Naive thymus-derived CD4-positive, alpha-beta T cell (primary cell): ENCODE measurements around the gene CNTN6. TPM values are rescaled to one million over a fixed set of nuclear protein-coding genes. Genes with fewer than 3 reads are reported as not detected.

Experiments
- ATAC-seq: fragments of 150-1000 bp; cut with Tn5 transposase; 2 replicates; pipeline ENCODE4 v1.10.0; 2021; ENCODE audit warnings: mild to moderate bottlenecking, moderate library complexity
- CTCF ChIA-PET: fragments of 350-600 bp; sonication (Branson Sonifier 250); formaldehyde crosslinking; loops from one replicate; lab custom pipeline; 2021; ENCODE audit warnings: antibody characterized with exemption; lab: Charles Lee
- POLR2A ChIA-PET: fragments of 350-600 bp; sonication (Branson Sonifier 250); formaldehyde crosslinking; loops from one replicate; lab custom pipeline; 2021; ENCODE audit warnings: antibody characterized with exemption, inconsistent platforms; lab: Charles Lee
- DNase-seq, 9 donors: peaks; one replicate each; pipeline versions ENCODE4 v3.0.0 to v3.0.0-alpha.2; 2020 to 2022; ENCODE audit warnings: mixed read lengths in 1 of 9
- H3K27ac ChIP-seq: one replicate; pipeline ENCODE4 v1.7.0; 2013; ENCODE audit warnings: mild to moderate bottlenecking, low read depth, low read length, moderate library complexity
- H3K27me3 ChIP-seq, 2 donors: one replicate each; pipeline ENCODE4 v1.7.0; 2013; ENCODE audit warnings: low read length in 2 of 2, mild to moderate bottlenecking in 2 of 2, moderate library complexity in 2 of 2; ENCODE audit not compliant: control insufficient read depth in 2 of 2, insufficient read depth in 2 of 2
- H3K36me3 ChIP-seq, 3 experiments: 1 replicate in 2 of 3; 2 replicates in 1 of 3; pipeline ENCODE4 v1.7.0; 2013; ENCODE audit warnings: low read length in 3 of 3, mild to moderate bottlenecking in 3 of 3, moderate library complexity in 1 of 3; ENCODE audit not compliant: insufficient read depth in 3 of 3, control insufficient read depth in 2 of 3
- H3K4me1 ChIP-seq, 2 donors: one replicate each; pipeline ENCODE4 v1.7.0; 2013; ENCODE audit warnings: low read length in 2 of 2, mild to moderate bottlenecking in 2 of 2, moderate library complexity in 1 of 2; ENCODE audit not compliant: control insufficient read depth in 2 of 2, insufficient read depth in 2 of 2
- H3K4me3 ChIP-seq: 2 replicates; pipeline ENCODE4 v1.7.0; 2013; ENCODE audit warnings: mild to moderate bottlenecking, low read length
- H3K9me3 ChIP-seq, 3 experiments: 1 replicate in 2 of 3; 2 replicates in 1 of 3; pipeline ENCODE4 v1.7.0; 2013; ENCODE audit warnings: low read length in 3 of 3; ENCODE audit not compliant: control insufficient read depth in 2 of 3
- H3K27ac Mint-ChIP-seq, 9 donors: one replicate each; pipeline ENCODE4 v1.8.0; 2020 to 2022; ENCODE audit warnings: mixed read lengths in 9 of 9, mild to moderate bottlenecking in 8 of 9, moderate library complexity in 5 of 9, inconsistent platforms in 2 of 9
- H3K27me3 Mint-ChIP-seq, 5 donors: one replicate each; pipeline ENCODE4 v1.8.0; 2021 to 2022; ENCODE audit warnings: mixed read lengths in 5 of 5, mild to moderate bottlenecking in 1 of 5
- H3K36me3 Mint-ChIP-seq, 5 donors: one replicate each; pipeline ENCODE4 v1.8.0; 2020 to 2022; ENCODE audit warnings: mixed read lengths in 5 of 5, mild to moderate bottlenecking in 3 of 5, inconsistent platforms in 1 of 5
- H3K4me1 Mint-ChIP-seq, 7 donors: one replicate each; pipeline ENCODE4 v1.8.0; 2020 to 2022; ENCODE audit warnings: mixed read lengths in 7 of 7, mild to moderate bottlenecking in 3 of 7, inconsistent platforms in 1 of 7
- H3K4me3 Mint-ChIP-seq, 10 donors: one replicate each; pipeline ENCODE4 v1.8.0; 2020 to 2022; ENCODE audit warnings: mild to moderate bottlenecking in 10 of 10, mixed read lengths in 10 of 10, moderate library complexity in 6 of 10, inconsistent platforms in 2 of 10
- H3K9me3 Mint-ChIP-seq, 11 donors: one replicate each; pipeline ENCODE4 v1.8.0; 2020 to 2022; ENCODE audit warnings: mixed read lengths in 11 of 11, mild to moderate bottlenecking in 4 of 11, inconsistent platforms in 1 of 11, moderate library complexity in 1 of 11
- intact Hi-C, 2 donors: fragments of 100-400 bp; cut with micrococcal nuclease; formaldehyde crosslinking; loops; one replicate each; pipeline ENCODE4 v1.15.1; 2023
- polyA plus RNA-seq, 2 donors: library from polyadenylated mRNA; unstranded; fragments of 300-500 nt; fragmentation: Illumina TruSeq; gene quantifications; one replicate each; pipeline ENCODE4 v1.2.3, GENCODE V29; 2021
- total RNA-seq, 6 experiments: library from RNA in 5 of 6; stranded (reverse) in 5 of 6; gene quantifications; 1 replicate in 5 of 6; 2 replicates in 1 of 6; pipeline ENCODE4 v1.2.3 and lab custom pipeline; 2021 to 2026

CNTN6 gene
- total and polyA plus RNA-seq, 7 experiments from 2014 or later = not detected

DNA sequence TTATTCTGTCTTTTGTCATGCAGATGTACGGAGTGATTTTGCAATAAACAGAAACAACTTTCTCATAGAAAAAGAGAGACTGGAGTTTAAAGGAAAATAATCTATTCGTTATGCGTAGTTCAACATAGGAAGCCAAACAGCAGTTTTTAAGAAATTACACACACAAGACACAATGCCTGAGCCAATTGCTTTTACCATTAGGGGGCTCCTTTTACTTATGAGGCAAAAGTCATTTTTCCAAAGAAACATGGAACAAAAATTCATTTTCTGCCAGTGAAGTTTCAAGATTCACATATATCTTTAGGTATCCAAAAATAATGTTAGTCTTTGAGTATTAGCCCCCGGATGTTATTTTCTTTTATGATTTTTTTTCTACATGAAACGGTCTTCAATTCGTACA lies 10.7 kb downstream of the CNTN6 start:
- Mint-ChIP-seq H3K4me1 (no peaks in the 10 kb centered on the region), H3K36me3 (no peaks in the 10 kb centered on the region)
- no peaks in the 10 kb centered on the region for H3K4me1 ChIP-seq

DNA sequence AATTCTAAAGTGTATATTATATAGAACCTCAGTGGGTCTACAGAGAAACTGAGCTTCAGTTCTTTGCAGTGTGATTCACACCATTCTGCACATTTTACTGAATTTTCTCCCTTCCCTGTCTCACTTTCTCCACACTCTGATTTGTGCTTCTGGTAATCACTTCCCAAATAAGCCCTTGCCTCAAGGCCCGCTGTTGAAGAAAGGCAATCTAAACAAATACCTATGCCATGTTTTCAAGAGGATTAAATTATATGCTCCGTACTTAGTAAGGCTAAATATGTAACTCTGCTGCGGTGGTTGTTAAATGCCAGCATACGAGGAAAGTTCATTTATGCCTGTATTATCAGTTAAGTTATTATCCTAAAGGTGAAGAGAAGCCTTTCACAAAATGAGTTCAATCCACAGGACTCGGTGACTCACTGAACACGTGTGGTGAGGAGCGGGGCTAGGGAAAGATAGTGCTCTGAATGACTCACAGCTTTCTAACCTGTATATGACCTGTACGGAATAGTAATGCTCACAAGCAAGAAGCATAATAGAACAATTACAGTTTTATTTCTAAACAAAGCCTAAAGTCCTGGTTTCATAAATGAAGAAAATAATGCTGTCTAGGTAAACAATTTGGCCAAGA lies 25.1 kb downstream of the CNTN6 start:
- no peak for ATAC-seq
- Histone ChIP-seq H3K9me3 (no peaks in the 10 kb centered on the region), H3K27me3 (no peaks in the 10 kb centered on the region), H3K27ac (no peak overlapping the region), H3K4me3 (no peak overlapping the region), H3K4me1 (no peaks in the 10 kb centered on the region), H3K36me3 (no peaks in the 10 kb centered on the region)
- intact Hi-C loops = no loop called here
- ChIA-PET CTCF (no interaction called here), POLR2A (no interaction called here)
- H3K4me3 Mint-ChIP-seq = no peak overlapping the region
- H3K36me3 Mint-ChIP-seq = no peaks in the 10 kb centered on the region
- no peaks in the 10 kb centered on the region for H3K4me1 Mint-ChIP-seq
- H3K27me3 Mint-ChIP-seq = no peaks in the 10 kb centered on the region
- H3K27ac Mint-ChIP-seq = no peak overlapping the region
- peaks cover 0 to 5% (median 2%) of the 10 kb centered on the region in 11 donors for H3K9me3 Mint-ChIP-seq
- DNase-seq = no peak

More for the DNA sequence above, 10.7 kb downstream of the CNTN6 start:
- Mint-ChIP-seq H3K9me3 (peaks cover 0 to 21% (median 2%) of the 10 kb centered on the region in 11 donors), H3K4me3 (no peak overlapping the region), H3K27ac (no peak overlapping the region), H3K27me3 (no peaks in the 10 kb centered on the region)
- ChIA-PET POLR2A (no interaction called here), CTCF (no interaction called here)
- DNase-seq = no peak
- no peaks in the 10 kb centered on the region for H3K36me3 ChIP-seq
- intact Hi-C loops = no loop called here
- H3K9me3 ChIP-seq = no peaks in the 10 kb centered on the region
- no peak overlapping the region for H3K27ac ChIP-seq
- no peak overlapping the region for H3K4me3 ChIP-seq
- H3K27me3 ChIP-seq = no peaks in the 10 kb centered on the region
- ATAC-seq = no peak

DNA sequence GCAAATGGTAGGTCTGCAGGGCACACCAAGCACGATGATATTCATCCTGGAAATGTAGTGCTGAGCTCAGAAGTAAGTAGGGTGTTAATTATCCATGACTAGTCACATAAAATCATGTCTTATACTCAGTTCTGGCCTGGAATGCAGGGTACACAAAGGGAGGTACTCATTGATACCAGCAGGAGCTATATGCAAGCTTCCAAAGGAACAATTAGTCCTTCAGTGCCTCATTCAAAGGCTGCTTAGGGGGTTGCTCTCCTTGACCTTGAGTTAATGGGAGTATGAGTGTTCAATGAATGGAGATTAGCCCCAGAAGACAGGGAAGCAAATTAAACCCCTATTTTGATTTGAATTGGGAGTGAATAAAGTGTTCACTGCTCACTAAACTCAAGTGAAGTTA lies 38.3 kb downstream of the CNTN6 start:
- Mint-ChIP-seq H3K9me3 (peaks cover 0 to 10% (median 0%) of the 10 kb centered on the region in 11 donors), H3K4me3 (no peak overlapping the region), H3K27ac (no peak overlapping the region), H3K27me3 (no peaks in the 10 kb centered on the region), H3K4me1 (no peaks in the 10 kb centered on the region), H3K36me3 (no peaks in the 10 kb centered on the region)
- Histone ChIP-seq H3K27me3 (no peaks in the 10 kb centered on the region), H3K27ac (no peak overlapping the region), H3K9me3 (no peaks in the 10 kb centered on the region), H3K4me3 (no peak overlapping the region), H3K36me3 (no peaks in the 10 kb centered on the region), H3K4me1 (no peaks in the 10 kb centered on the region)
- intact Hi-C loops = no loop called here
- ChIA-PET POLR2A (no interaction called here), CTCF (no interaction called here)
- ATAC-seq = no peak
- no peak for DNase-seq

DNA sequence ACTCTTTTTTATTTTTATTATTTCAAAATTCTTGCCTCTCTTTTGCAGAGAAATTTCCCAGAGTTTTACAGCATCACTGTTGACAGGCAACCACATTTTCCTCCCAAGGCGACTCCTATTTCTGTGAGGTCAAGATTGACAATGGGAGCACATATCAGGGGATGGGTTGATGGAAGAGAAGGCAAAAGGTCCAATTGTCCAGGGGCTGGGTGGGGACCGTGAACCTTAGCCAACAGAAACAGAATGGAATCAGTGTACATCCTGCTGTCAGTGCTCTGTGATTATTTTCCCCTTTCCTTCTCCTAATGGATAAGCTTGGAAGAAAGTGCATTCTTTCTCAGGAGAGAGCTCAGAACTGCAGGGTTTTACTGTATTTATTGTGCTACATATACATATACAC lies 42.4 kb downstream of the CNTN6 start:
- no peak overlapping the region for H3K27ac Mint-ChIP-seq
- ATAC-seq = no peak

DNA sequence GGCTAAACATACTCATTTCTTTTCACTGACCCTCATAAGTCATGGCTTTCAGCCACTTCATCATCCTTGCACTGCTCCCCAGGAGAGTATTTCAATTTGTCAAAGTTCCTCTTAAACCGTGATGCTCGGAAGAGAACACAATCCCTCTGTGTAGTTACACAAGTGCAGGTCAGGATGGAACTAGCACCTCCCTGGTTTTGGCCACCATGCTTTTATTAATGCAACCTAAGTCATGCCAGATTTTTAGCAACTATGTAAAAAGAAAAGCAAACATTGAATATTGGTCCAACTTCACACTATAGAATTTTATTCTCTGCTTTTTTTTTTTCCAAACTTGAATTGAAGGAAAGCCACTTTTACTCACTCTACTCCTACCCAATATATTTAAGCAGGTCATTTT lies 45.2 kb downstream of the CNTN6 start:
- ATAC-seq (no peak), DNase-seq (no peak)
- intact Hi-C loops = no loop called here
- H3K27me3 Mint-ChIP-seq = no peaks in the 10 kb centered on the region
- H3K36me3 ChIP-seq = no peaks in the 10 kb centered on the region
- H3K9me3 ChIP-seq = no peaks in the 10 kb centered on the region
- ChIA-PET CTCF (no interaction called here), POLR2A (no interaction called here)
- H3K36me3 Mint-ChIP-seq = no peaks in the 10 kb centered on the region
- H3K27me3 ChIP-seq = no peaks in the 10 kb centered on the region
- H3K27ac ChIP-seq = no peak overlapping the region
- no peaks in the 10 kb centered on the region for H3K4me1 Mint-ChIP-seq
- H3K9me3 Mint-ChIP-seq = peaks cover 0 to 13% (median 0%) of the 10 kb centered on the region in 11 donors
- H3K4me1 ChIP-seq = no peaks in the 10 kb centered on the region
- H3K4me3 ChIP-seq = no peak overlapping the region
- no peak overlapping the region for H3K27ac Mint-ChIP-seq
- H3K4me3 Mint-ChIP-seq = no peak overlapping the region

More for the DNA sequence above, 42.4 kb downstream of the CNTN6 start:
- intact Hi-C loops = no loop called here
- Histone ChIP-seq H3K4me1 (no peaks in the 10 kb centered on the region), H3K4me3 (no peak overlapping the region), H3K9me3 (no peaks in the 10 kb centered on the region), H3K36me3 (no peaks in the 10 kb centered on the region), H3K27me3 (no peaks in the 10 kb centered on the region), H3K27ac (no peak overlapping the region)
- Mint-ChIP-seq H3K9me3 (peaks cover 0 to 5% (median 0%) of the 10 kb centered on the region in 11 donors), H3K4me1 (no peaks in the 10 kb centered on the region), H3K4me3 (no peak overlapping the region), H3K36me3 (no peaks in the 10 kb centered on the region), H3K27me3 (no peaks in the 10 kb centered on the region)
- DNase-seq = no peak
- POLR2A ChIA-PET = no interaction called here
- CTCF ChIA-PET = no interaction called here

DNA sequence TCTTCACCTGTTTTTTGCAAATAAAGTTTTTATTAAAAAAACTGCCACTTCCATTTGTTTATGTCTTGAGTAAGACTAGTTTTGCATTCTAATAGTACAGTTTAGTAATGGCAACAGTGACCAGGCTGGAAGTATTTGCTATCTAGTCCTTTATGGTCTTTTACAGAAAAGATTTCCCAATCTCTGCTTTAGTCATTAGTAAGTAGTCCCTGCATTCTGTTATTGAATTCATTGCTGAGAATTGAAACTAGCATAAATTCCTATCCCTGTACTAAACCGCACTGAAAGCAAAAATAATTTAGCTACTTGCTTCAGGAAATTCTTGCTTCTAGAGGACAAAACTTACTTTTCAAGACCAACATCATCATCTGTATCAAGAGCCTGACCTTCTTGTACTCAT lies 46.2 kb downstream of the CNTN6 start:
- H3K4me3 Mint-ChIP-seq = no peak overlapping the region
- intact Hi-C loops = no loop called here
- no peak for DNase-seq
- Histone ChIP-seq H3K27me3 (no peaks in the 10 kb centered on the region), H3K9me3 (no peaks in the 10 kb centered on the region), H3K4me3 (no peak overlapping the region), H3K4me1 (no peaks in the 10 kb centered on the region), H3K27ac (no peak overlapping the region), H3K36me3 (no peaks in the 10 kb centered on the region)
- H3K4me1 Mint-ChIP-seq = no peaks in the 10 kb centered on the region
- no peak overlapping the region for H3K27ac Mint-ChIP-seq
- peaks cover 0 to 13% (median 0%) of the 10 kb centered on the region in 11 donors for H3K9me3 Mint-ChIP-seq
- POLR2A ChIA-PET = no interaction called here
- no peak for ATAC-seq
- H3K27me3 Mint-ChIP-seq = no peaks in the 10 kb centered on the region
- CTCF ChIA-PET = no interaction called here
- no peaks in the 10 kb centered on the region for H3K36me3 Mint-ChIP-seq

DNA sequence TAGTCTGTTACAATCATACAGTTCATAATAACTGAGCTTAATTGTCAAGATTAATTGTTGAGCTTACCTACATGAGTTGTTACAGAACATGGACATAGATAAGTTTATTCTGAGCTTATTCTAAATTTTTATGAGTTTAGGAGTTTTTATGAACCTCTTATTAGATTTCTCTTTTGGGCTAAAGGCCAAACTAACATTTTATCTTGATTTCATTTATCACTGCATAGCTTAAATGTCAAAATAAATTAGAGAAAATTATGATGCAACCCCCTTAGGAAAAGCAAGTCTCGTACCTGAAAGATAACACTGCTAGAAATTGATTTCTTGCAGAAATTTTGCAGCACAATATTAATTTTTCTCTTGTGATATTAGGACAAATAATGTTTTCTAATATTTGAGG lies 54.5 kb downstream of the CNTN6 start:
- H3K4me3 Mint-ChIP-seq = no peak overlapping the region
- Histone ChIP-seq H3K4me3 (no peak overlapping the region), H3K9me3 (no peaks in the 10 kb centered on the region), H3K27me3 (no peaks in the 10 kb centered on the region), H3K27ac (no peak overlapping the region), H3K4me1 (no peaks in the 10 kb centered on the region), H3K36me3 (no peaks in the 10 kb centered on the region)
- H3K9me3 Mint-ChIP-seq = peaks cover 0 to 9% (median 0%) of the 10 kb centered on the region in 11 donors
- intact Hi-C loops = no loop called here
- POLR2A ChIA-PET = no interaction called here
- DNase-seq = no peak
- no peaks in the 10 kb centered on the region for H3K4me1 Mint-ChIP-seq
- H3K36me3 Mint-ChIP-seq = no peaks in the 10 kb centered on the region
- CTCF ChIA-PET = no interaction called here
- H3K27ac Mint-ChIP-seq = no peak overlapping the region
- no peaks in the 10 kb centered on the region for H3K27me3 Mint-ChIP-seq
- no peak for ATAC-seq
